Small intestine (tissue), 7 donors: Measurements from ENCODE around the gene WDR90. TPM values are rescaled to one million over a fixed set of nuclear protein-coding genes. Genes with fewer than 3 reads are reported as not detected.

ENCODE experiments used
- DNase-seq, 2 donors: peaks; one replicate each; pipeline versions ENCODE4 v3.0.0 to v3.0.0-alpha.2; 2013
- FAIRE-seq: peaks from 2 replicates; lab custom pipeline; 2012; peaks lifted over from hg19 to GRCh38; lab: Jason Lieb, UNC
- H3K27ac ChIP-seq, 3 donors: one replicate each; pipeline ENCODE4 v1.5.1; 2013; ENCODE audit warnings: low read length in 2 of 3, mild to moderate bottlenecking in 2 of 3, control low read depth in 1 of 3, inconsistent platforms in 1 of 3, low read depth in 1 of 3, moderate library complexity in 1 of 3
- H3K27me3 ChIP-seq, 3 donors: one replicate each; pipeline ENCODE4 v1.6.1; 2013; ENCODE audit warnings: low read length in 3 of 3, inconsistent platforms in 1 of 3; ENCODE audit not compliant: control insufficient read depth in 3 of 3, insufficient read depth in 3 of 3
- H3K36me3 ChIP-seq, 3 donors: one replicate each; pipeline ENCODE4 v1.6.1; 2013; ENCODE audit warnings: low read length in 3 of 3, inconsistent platforms in 1 of 3, low read depth in 1 of 3, mild to moderate bottlenecking in 1 of 3, moderate library complexity in 1 of 3; ENCODE audit not compliant: control insufficient read depth in 3 of 3, insufficient read depth in 2 of 3
- H3K4me1 ChIP-seq, 3 donors: one replicate each; pipeline ENCODE4 v1.6.1; 2013; ENCODE audit warnings: low read length in 2 of 3, inconsistent platforms in 1 of 3, low read depth in 1 of 3, mild to moderate bottlenecking in 1 of 3, moderate library complexity in 1 of 3; ENCODE audit not compliant: control insufficient read depth in 3 of 3, insufficient read depth in 2 of 3
- H3K4me3 ChIP-seq, 3 donors: one replicate each; pipeline ENCODE4 v1.5.1; 2013; ENCODE audit warnings: low read length in 3 of 3, control low read depth in 1 of 3, inconsistent platforms in 1 of 3, low read depth in 1 of 3, mild to moderate bottlenecking in 1 of 3, moderate library complexity in 1 of 3
- H3K9me3 ChIP-seq, 2 donors: one replicate each; pipeline ENCODE4 v1.6.1; 2013; ENCODE audit warnings: low read depth in 1 of 2, low read length in 1 of 2; ENCODE audit not compliant: control insufficient read depth in 2 of 2, insufficient read depth in 1 of 2
- WGBS, 3 donors: extraction: QIAGEN DNeasy Blood & Tissue Kit; methylation state at CpG; one replicate each; pipeline ENCODE4 v1.1.7; 2013; 5-methylcytosine and 5-hydroxymethylcytosine counted together
- polyA plus RNA-seq, 4 donors: library from polyadenylated mRNA; stranded (reverse) in 3 of 4; unstranded in 1 of 4; fragments of 200-250 nt in 3 of 4; fragments of 120-200 nt in 1 of 4; gene quantifications; one replicate each; pipeline versions ENCODE4 v1.2.1 to v1.2.3, GENCODE V29; 2013
- donor health status: healthy with polysubstance abuse.
- donor health status: control.
- donor health status: control.
- donor health status: Bipolar disorder and iron deficiency.
- donor health status: healthy.

Gene WDR90
- polyA plus RNA-seq, 4 donors, result 15.7 to 36.5 (median 25.6) TPM

DNA sequence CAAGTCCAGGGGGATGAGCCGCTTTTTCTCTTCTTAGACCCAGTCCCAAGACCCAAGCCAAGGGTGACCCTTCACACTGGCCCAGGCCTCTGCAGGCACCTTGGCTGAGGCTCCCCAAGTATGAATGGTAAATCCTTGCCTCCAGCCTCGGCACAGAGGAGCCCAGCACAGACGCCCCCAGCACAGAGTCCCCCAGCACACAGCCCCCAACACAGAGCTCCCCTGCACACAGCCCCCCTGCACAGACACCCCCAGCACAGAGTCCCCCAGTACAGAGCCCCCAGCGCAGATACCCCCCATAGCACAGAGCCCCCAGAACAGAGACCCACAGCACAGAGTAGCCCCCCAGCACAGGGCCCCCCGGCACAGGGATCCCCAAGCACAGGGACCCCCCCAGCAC is 8.6 kb upstream of the WDR90 start:
- peaks cover 0 to 44% (median 4%) of the 10 kb centered on the region in 3 donors for H3K4me1 ChIP-seq
- 80 to 93% (median 88%) methylated on average over 4 to 5 of the region's 5 CpGs for WGBS, 3 donors
- peak overlapping the region in 1 of 3 donors; percentile 89 for H3K27ac ChIP-seq
- peaks cover 0 to 29% (median 0%) of the 10 kb centered on the region in 3 donors for H3K36me3 ChIP-seq
- no peaks in the 10 kb centered on the region for H3K9me3 ChIP-seq
- peak overlapping the region in 2 of 3 donors; percentile 69 to 97 for H3K4me3 ChIP-seq
- DNase-seq, result no peak
- no peaks in the 10 kb centered on the region for H3K27me3 ChIP-seq
- FAIRE-seq, result no peak

DNA sequence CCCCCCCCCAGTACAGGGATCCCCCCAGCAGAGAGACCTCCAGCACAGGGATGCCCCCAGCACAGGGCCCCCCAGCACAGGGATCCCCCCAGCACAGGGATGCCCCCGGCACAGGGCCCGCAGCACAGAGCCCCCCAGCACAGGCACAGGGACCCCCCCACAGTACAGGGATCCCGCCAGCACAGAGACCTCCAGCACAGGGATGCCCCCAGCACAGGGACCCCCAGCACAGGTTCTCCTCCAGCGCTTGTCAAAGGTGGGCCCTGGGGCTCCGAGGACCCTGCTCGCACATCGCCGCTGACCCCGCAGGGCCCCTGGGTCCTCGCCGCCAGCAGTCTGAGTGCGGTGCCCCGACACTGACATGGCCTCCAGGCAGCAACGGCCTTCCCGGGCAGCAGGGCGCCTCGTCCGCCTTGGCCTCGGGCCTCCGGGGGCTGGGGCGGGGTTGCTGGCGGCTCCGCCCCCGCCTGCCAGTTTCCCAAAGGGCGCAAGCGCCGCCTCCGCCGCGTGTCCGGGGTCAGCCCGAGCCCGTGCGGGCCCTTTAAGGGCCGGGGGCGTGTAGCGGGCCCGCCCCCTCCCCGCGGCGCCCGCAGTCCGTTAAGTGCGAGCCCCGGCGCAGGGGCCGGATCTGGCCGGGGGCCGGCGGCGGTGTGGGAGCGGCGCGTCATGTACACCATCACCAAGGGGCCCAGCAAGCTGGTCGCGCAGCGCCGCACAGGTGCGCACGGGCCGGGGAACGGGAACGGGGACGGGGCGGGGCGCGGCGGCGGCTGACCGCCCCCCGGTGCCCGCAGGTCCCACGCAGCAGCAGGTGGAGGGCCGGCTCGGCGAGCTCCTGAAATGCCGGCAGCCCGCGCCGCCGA is 7.6 kb upstream of the WDR90 start, which contains the start of gene MCRIP2:
MCRIP2 (plus strand) TSS at position 503 of the 863 bp plus-strand sequence; CDS start at position 667, 164 bp downstream.
- Histone ChIP-seq H3K4me1 (peaks cover 0 to 52% (median 5%) of the 10 kb centered on the region in 3 donors), H3K27me3 (no peaks in the 10 kb centered on the region), H3K9me3 (no peaks in the 10 kb centered on the region), H3K27ac (peak within 1 kb of the TSS; percentile 88 to 91 (median 91)), H3K4me3 (peak within 1 kb of the TSS; percentile 69 to 97 (median 94)), H3K36me3 (peaks cover 0 to 38% (median 0%) of the 10 kb centered on the region in 3 donors)
- 1 to 3% (median 1%) methylated on average over 60 to 81 of the region's 81 CpGs for WGBS, 3 donors
- FAIRE-seq (no peak), DNase-seq (peak; percentile 87 to 94)

DNA sequence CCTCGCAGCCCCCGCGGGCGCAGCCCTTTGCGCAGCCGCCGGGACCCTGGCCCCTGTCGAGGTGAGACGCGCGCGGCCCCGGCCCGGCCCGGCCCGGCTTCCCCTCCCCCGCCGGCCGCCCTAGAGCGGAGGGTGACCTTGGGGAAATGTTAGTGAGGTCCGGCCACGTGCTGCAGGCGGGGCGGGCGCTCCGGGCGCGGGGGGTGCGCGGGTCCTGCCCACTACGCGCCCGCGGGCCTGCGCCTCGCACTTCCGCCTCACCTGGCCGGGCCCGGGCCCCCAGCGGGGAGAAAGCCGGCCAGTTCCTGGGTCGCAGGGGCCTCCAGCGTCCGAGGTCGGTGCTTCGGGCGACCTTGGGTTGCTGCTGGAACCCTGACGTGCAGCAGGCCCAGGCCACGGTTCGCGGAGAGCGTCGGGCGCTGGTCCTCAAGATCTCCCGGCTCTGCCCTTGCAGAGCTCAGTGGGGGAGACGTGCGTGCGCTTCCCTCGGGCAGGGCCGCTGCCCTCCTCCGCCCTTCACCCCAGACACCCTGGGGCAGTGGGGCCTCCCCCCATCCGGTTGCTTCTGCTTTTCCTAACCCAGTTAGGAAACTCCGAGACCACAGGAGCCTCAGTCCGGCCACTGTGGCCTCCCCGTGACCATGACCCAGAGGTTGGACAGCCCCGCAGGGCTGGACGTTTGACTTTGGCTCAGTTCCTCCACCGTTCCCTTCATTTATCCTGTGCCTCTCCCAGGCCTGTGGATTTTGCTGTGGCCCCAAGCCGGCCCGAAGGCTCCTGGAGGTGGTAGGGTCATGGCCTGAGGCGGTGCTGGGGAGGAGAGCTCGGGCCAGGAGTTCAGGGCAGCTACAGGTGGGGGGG is 6.7 kb upstream of the WDR90 start:
- peaks cover 0 to 47% (median 0%) of the 10 kb centered on the region in 3 donors for H3K36me3 ChIP-seq
- no peak for FAIRE-seq
- peaks cover 0 to 58% (median 5%) of the 10 kb centered on the region in 3 donors for H3K4me1 ChIP-seq

DNA sequence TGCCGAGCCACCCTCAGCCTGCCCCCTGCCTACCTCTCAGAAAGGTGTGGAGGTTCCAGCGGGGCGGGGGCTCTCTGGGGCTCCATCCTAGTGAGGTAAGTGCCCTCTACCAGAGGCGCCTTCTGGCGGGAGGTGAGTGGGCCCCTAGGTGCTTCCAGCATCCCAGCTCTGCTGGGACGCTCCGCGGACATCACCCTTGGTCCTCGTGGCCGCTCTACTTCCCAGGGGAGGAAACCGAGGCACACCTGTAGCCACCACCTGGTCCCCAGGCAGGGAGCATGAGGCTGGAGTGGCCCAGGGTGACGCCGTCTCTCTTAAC is 6.2 kb upstream of the WDR90 start:
- FAIRE-seq (no peak), DNase-seq (no peak)
- Histone ChIP-seq H3K9me3 (no peaks in the 10 kb centered on the region), H3K36me3 (peaks cover 0 to 53% (median 0%) of the 10 kb centered on the region in 3 donors), H3K4me3 (peak overlapping the region; percentile 62 to 94 (median 77)), H3K27me3 (no peaks in the 10 kb centered on the region), H3K27ac (peak overlapping the region; percentile 88 to 91 (median 91)), H3K4me1 (peaks cover 0 to 58% (median 5%) of the 10 kb centered on the region in 3 donors)
- WGBS, 3 donors, result 52 to 71% (median 70%) methylated on average over 12 to 13 of the region's 13 CpGs

More for the DNA sequence above, 6.7 kb upstream of the WDR90 start:
- WGBS, 3 donors, result 3 to 5% (median 5%) methylated on average over 54 to 72 of the region's 72 CpGs
- H3K27me3 ChIP-seq, result no peaks in the 10 kb centered on the region
- peak overlapping the region; percentile 88 to 91 (median 91) for H3K27ac ChIP-seq
- no peaks in the 10 kb centered on the region for H3K9me3 ChIP-seq
- DNase-seq, result peak; percentile 74 to 84
- H3K4me3 ChIP-seq, result peak overlapping the region; percentile 69 to 97 (median 94)

DNA sequence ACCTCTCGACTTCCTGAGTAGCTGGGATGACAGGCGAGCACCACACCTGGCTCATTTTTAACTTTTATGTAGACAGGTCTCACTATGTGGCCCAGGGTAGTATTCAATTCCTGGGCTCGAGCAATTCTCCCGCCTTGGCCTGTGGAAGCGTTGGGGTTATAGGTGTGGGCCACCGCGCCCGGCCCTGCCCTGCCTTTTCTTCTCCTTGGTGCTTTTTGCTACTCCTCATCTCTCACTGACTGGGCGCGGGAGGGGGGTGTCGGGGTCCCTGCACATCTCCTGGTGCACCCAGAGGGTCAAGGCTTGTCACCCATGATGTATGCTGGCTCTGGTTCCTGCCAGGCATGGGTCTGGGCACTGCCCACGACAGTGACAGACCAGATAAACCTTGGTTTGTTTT is 4.6 kb upstream of the WDR90 start:
- 80 to 88% (median 84%) methylated on average over 12 of the region's 12 CpGs for WGBS, 3 donors
- peaks cover 0 to 63% (median 5%) of the 10 kb centered on the region in 3 donors for H3K4me1 ChIP-seq
- peaks cover 0 to 60% (median 0%) of the 10 kb centered on the region in 3 donors for H3K36me3 ChIP-seq
- H3K27me3 ChIP-seq, result no peaks in the 10 kb centered on the region
- H3K4me3 ChIP-seq, result no peak overlapping the region
- peak overlapping the region; percentile 4 to 65 (median 35) for H3K27ac ChIP-seq
- FAIRE-seq (no peak), DNase-seq (no peak)
- no peaks in the 10 kb centered on the region for H3K9me3 ChIP-seq

DNA sequence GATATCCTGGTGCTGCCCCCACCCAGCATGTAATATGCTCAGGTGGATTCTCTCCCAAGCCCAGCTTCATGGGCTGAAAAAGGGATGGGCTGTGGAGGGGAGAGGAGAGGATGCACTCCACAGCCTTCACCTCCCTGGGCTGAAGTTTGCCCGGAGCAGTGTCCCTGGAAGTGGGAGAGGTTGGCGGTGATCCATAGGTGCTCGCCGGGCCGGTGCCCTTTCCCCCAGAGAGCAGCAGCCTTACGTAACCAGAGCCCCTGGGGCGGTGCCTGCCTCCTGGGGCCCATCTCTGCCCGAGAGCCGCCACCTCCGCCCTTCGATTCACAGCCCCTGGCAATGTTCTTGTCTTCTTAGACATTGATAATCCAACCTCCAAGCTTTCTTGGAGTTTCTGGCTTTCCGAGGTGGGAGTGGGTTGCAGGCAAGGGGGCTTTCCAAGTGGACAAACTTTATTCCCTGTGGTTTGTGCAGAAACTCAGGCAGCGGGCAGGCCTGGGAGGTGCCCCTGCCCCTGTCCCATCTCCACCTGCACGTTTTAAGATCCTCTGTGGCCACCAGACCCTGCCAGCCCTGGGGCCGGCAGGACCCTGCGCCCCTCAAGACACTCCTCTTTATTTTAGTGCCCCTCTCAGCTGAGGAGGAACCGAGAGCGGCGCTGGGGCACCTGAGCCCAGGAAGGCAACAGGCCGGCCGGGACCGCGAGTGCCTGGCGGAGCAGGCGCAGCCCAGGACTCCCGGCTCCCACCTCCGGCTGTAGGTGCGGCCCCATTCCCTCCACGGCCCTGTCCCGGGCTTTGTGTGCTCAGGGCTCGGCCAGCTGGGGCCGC is 3.1 kb upstream of the WDR90 start:
- peak overlapping the region; percentile 86 to 98 (median 97) for H3K27ac ChIP-seq
- H3K27me3 ChIP-seq, result no peaks in the 10 kb centered on the region
- H3K36me3 ChIP-seq, result peaks cover 0 to 68% (median 0%) of the 10 kb centered on the region in 3 donors
- FAIRE-seq (no peak), DNase-seq (peak; percentile 81 to 88)
- no peaks in the 10 kb centered on the region for H3K9me3 ChIP-seq
- WGBS, 3 donors, result 36 to 66% (median 50%) methylated on average over 30 to 32 of the region's 32 CpGs
- peaks cover 0 to 61% (median 5%) of the 10 kb centered on the region in 3 donors for H3K4me1 ChIP-seq
- peak overlapping the region in 1 of 3 donors; percentile 22 for H3K4me3 ChIP-seq

DNA sequence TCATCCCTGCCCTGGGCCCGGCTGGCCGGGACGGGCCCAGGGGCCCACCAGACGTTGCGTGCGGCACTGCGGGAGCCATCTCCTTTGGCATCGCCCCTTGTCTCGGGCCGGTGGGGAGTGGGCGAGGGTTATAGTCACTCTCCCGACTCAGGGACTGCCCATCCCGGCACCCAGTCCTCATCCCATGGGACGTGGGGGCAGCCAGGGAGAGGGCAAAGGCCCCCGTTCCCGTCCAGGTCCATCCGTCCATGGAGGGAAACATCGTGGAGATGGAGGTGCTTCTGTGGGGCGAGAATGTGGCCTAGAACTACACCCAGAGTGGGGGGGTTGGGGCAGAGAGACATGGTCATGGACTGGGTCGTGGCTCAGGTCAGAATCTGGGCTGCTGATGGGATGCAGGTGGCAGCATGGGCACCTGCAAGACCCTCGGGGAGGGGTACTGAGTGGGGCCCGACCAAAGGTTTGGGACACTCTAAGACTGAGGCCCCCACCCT is 2.4 kb upstream of the WDR90 start:
- FAIRE-seq, result no peak
- no peak overlapping the region for H3K4me3 ChIP-seq
- H3K9me3 ChIP-seq, result no peaks in the 10 kb centered on the region

More for the DNA sequence above, 2.4 kb upstream of the WDR90 start:
- H3K4me1 ChIP-seq, result peaks cover 0 to 61% (median 5%) of the 10 kb centered on the region in 3 donors
- peak overlapping the region; percentile 86 to 98 (median 97) for H3K27ac ChIP-seq
- DNase-seq, result no peak
- H3K27me3 ChIP-seq, result no peaks in the 10 kb centered on the region
- 47 to 75% (median 52%) methylated on average over 19 to 22 of the region's 22 CpGs for WGBS, 3 donors
- peaks cover 0 to 75% (median 0%) of the 10 kb centered on the region in 3 donors for H3K36me3 ChIP-seq
